ENCODE measurements around the gene IL37.

Gene IL37, protein sequence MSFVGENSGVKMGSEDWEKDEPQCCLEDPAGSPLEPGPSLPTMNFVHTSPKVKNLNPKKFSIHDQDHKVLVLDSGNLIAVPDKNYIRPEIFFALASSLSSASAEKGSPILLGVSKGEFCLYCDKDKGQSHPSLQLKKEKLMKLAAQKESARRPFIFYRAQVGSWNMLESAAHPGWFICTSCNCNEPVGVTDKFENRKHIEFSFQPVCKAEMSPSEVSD

DNA sequence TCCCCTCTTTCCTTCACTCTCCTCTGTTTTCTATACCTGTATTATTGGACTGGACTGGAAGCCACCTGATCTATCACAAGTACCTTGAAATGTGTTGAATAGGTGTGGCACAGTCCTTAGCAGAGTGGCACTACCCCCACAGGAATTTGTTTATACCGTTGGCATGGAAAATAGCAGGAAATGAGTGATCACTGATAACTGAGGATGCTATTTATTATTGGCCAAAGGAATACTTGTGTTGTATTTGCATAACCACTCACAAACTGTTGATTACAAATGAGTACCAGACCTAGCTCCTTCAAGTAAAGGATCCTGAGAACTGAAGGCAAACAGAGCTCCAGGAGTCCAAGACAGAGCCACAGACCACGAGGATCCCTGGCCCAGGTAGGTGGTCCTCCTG lies at the start of gene IL37:
Gene IL37 (plus strand): TSS at position 301 of the 400 bp plus-strand sequence. CDS start 1,848 bp downstream, outside the sequence.
- DNase-seq, result no peak

DNA sequence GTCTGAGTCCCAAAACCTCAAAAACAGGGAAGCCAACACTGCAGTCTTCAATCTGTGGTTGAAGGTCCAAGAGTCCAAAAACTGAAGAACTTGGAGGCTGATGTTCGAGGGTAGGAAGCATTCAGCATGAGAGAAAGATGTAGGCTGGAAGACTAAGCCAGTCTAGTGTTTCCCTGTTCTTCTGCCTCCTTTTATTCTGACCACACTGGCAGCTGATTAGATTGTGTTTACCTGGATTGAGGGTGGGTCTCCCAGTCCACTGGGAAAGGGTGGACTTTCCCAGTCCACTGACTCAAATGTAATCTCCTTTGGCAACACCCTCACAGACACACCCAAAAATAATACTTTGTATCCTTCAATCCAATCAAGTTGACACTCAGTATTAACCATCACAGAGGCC lies 46.9 kb upstream of the IL37 start:
- DNase-seq, result no peak

GRCh38 chr2:112866128-112866835 lies 44.7 kb upstream of the IL37 start:
- no peak for DNase-seq

- DNase-seq, result no peak
Observed at GRCh38 chr2:112867701-112868631, 43.0 kb upstream of the IL37 start.

DNA sequence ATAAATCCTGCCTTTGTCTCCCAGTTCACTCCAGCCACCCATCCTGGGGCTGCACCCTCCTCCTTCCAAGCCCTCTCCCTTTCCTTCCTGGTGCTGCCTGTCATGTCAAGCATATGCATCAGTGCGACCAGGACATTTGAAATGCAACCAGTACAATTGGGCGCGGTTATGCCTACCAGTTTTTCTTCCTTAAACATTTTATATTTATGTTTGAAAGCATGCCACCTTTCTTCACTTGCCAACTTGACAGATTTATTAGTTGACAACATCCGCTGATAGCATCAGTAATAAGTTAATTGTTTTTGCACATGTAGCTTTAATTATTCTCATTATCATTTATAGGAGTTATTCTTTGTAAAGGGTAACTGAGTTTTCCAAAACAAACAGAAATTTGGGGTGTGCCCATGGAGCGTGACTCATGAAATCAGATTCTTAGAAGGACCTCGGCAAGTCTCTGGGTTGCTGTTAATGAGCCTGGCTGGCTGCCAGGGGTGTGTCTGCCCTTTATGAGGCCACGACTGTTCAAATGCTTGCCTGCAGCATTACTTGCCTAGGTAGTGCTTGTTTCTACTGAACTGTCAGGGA lies 41.6 kb upstream of the IL37 start:
- peak; percentile 44 for DNase-seq

DNA sequence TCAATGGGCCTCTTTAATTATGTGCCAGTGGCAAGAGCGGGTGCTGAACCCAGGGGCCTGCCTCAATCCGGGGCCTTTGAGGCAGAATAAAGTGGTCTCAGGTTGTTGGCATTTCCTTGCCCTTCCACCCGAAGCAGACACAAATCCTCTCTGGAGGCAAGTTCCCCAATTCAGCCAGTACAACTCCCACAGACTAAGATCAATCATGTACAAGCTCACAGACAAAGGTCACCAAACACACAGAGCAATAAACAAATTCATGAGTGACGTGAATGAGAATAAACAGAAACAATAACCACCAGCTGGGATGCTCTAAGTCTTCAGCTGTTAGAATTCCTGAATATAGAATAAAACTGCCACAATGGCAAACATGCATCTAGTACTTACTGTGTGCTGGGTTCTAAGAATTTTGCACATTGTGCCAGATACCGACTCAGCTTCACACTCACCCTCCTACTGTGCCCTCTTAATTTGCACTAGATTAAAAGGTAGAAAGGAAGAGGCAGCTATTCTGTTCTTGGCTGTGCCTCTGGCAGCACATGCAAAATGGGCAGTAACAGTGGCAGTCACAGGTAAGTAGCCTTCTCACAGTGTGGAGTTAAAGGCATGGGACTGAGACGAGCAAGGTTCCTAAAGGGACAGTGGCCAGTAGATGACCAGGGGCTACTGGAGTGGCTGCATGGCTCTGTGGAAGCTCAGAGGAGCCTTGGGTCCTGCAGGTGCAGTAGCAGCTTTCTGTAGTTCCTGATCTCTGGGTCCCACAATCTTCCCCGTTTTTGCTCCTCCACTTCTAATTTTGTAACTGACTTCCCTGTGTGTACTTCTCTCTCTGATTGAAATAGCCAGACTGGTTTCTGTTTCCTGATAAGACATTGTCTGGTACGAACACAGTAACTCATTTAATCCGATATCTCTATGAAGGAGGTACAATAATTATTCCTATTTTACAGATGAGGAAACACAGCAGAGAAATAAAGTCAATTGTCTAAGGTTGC lies 39.8 kb upstream of the IL37 start:
- no peak for DNase-seq

- no peak for DNase-seq
Observed at GRCh38 chr2:112876257-112876970, 34.6 kb upstream of the IL37 start.

GRCh38 chr2:112876971-112877361 lies 34.0 kb upstream of the IL37 start:
- DNase-seq, result no peak

DNA sequence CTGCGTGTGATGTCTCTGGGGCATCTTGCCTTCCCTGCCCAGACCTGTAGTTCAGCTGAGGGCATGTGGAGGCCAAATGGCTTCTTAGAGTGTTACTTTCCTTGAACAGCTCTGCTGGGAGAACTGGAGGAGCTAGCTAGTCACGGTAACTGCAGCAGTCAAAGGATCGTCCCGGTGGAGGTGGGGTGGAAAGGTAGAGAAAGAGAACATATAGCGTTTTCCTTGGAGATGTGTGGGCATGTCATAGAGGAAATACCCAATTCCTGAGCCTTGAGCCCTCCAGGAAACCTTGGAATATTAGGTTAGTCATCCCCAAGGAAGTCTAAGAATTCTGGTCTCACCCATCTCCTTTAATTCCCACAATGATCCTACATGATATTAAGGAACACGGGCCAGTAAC lies 33.5 kb upstream of the IL37 start:
- no peak for DNase-seq

GRCh38 chr2:112879491-112880041 lies 31.4 kb upstream of the IL37 start:
- no peak for DNase-seq

DNA sequence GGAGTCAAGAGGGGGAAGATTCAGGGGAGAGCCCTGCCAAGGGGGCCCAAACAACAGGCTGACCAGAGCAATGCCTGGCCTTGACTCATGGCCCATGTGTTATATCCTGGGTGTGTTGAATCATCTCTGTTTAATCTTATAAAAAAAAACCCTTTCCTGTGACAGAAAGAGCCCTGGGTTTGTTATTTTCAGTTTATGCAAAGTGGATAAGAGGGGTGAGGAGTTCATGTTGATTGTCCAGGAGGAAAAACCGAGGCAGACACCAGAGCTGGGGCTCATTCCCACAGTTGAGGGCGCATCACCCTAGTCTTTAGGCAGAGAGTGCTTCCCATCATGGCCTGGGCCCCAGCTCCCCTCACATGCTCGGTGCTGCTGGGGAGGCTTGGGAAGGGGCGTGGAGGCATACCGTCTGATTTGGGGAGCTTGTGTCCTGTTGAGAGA lies 30.9 kb upstream of the IL37 start:
- DNase-seq, result no peak

DNA sequence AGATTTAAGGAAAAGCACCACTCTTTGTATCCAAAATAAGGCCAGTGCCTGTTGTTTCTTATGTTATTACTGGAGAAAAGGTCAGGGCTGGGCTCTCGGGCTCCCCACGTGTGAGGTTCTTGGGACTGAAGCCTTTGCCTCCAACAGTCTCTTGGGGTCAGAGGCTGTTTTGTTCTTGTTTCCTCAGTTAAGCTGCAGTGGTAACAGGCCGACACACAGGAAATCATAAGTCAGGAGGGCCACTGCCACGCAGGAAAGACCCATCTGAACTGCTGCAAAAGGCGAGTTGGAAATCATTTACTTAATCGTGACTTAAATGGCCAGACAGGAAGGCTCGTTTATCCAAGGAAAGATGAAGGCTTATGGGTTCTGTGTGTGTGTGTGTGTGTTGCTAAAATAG lies 30.3 kb upstream of the IL37 start:
- DNase-seq, result no peak

GRCh38 chr2:112881217-112881985 lies 29.6 kb upstream of the IL37 start:
- DNase-seq, result peak; percentile 90

GRCh38 chr2:112883669-112884068 lies 27.3 kb upstream of the IL37 start:
- DNase-seq, result no peak

- DNase-seq, result peak; percentile 28
Observed at GRCh38 chr2:112884869-112885505, 26.0 kb upstream of the IL37 start.

- no peak for DNase-seq
Observed at GRCh38 chr2:112885506-112885902, 25.5 kb upstream of the IL37 start.

DNA sequence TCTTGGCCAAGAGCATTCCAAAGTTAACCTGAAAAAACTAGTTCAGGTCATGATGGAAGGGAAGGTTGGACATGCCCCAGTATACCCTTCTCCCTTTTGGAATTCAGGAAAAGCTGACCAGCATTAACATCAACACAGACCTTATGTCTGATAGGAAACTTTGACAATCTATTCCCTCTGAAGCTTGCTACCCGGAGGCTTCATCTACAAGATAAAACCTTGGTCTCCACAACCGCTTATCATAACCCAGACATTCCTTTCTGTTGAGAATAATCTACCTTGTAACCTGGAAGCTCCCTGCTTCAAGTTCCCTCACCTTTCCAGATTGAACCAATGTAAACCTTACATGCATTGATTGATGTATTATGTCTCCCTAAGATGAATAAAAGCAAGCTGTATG lies 24.7 kb upstream of the IL37 start:
- no peak for DNase-seq

DNA sequence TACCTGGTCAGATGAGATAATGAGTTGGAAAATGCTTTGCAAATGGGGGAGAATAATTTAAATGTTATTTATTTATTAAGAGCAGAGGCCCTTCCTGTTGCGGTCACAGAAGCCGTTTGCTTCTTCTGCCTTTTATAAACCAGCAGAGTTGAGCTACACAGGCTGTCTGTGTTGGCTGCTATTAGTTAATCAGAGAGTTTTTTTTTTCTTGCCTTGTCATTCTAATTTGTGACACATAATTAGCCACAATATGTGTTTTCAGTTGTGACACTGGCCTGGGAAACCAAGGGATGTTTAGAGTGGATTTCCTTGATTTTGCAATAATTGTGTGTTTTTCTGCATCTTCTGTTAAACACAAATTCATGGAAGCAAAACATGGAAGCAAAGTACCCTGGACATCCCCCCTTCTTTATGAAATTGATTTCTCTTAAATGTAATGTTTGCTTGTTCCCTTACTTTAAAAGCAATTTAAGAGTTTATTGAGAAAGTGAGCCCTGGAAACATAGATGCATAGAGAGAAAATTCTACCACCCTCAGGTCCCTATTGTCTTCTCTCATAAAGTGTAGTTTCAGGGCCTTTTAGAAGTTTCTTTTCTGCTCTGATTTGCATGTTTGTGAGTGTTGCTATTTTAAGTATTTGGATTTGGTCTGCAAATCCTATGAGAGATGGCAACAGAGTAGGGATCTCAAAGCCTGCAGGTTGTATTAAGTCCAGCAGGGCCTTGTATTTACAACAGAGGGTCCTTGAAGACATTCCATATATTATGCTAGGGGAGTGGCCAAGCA lies 22.8 kb upstream of the IL37 start:
- no peak for DNase-seq

DNA sequence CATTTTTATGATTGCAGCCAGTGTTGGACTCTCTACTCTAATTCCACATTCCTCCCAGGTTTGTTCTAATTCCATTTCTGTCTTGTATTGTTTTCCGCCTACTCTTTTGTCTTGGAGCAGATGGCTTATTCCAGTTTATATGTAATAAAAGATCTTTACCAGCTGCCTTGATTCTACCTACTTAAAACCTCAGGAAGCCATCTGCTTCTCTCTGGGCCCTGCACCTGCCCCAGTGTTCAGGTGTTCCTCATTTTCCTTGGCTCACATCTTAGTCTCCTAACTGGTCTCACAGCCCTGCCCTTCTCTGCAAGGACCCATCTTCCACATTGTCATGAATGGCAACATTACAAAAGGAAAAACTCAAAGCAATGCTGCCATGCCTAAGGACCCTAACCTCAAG lies 21.0 kb upstream of the IL37 start:
- no peak for DNase-seq

Measured in GF-D8 (cell line).